Measurements from ENCODE around the gene OR11A1. TPM values are rescaled to one million over a fixed set of nuclear protein-coding genes. Genes with fewer than 3 reads are reported as not detected.
"Not testable (repeated sequence)": the region's sequence is repeated elsewhere in the genome, so short reads cannot be mapped to it uniquely, and the experiment has no call there.

The OR11A1 gene
- total RNA-seq, 5 donors from 2014 or later (not counting 1 experiment from before 2014, with no cell fraction given): not detected

DNA sequence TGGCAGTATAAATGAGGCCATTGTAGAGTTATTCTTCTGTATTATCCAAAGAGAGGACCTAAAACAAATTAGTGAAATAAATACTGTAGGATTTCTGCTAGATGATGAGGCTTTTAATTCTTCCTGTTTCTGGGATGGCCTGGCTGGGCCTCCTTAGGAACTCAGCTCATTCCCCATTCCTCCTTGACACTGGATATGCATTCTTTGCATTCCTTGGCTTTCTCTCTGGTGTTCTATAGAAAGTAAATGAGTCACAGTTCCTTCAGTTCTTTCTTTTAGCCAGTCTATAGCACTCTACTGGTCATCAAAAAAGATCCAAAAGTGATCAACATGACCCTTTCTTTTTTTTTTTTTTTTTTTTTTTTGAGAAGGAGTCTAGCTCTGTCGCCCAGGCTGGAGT is 9.2 kb downstream of the OR11A1 start:
- no peak for ATAC-seq (replicated peaks in 1 of 4)
- Mint-ChIP-seq H3K27me3 (peaks cover 65 to 72% of the 10 kb centered on the region in 2 donors), H3K27ac (no peak overlapping the region), H3K9me3 (peaks cover 7 to 9% (median 8%) of the 10 kb centered on the region in 3 donors), H3K4me3 (no peak overlapping the region), H3K36me3 (no peaks in the 10 kb centered on the region), H3K4me1 (no peaks in the 10 kb centered on the region)
- no CpG with 5 or more reads among the region's 1 CpG for WGBS (ENCODE audit: insufficient coverage)
- Histone ChIP-seq H3K4me1 (ENCODE audit: control insufficient read depth in 1 of 2, extremely low read depth in 1 of 2, insufficient read depth in 2 of 2, low read length in 2 of 2) (no peaks in the 10 kb centered on the region), H3K4me3 (ENCODE audit: control insufficient read depth in 1 of 2, extremely low read depth in 1 of 2, low read length in 1 of 2) (no peak overlapping the region), H3K36me3 (ENCODE audit: control insufficient read depth in 2 of 2, extremely low read depth in 1 of 2, insufficient read depth in 1 of 2, low read length in 1 of 2) (no peaks in the 10 kb centered on the region), H3K9me3 (no peaks in the 10 kb centered on the region), H3K27ac (ENCODE audit: low read length) (no peak overlapping the region), H3K27me3 (replicated peaks in 1 of 2; ENCODE audit: control insufficient read depth in 2 of 2, extremely low read depth in 1 of 2, insufficient read depth in 2 of 2, low read length in 1 of 2) (peaks cover 0 to 29% of the 10 kb centered on the region in 2 experiments)
- ChIA-PET CTCF (no interaction called here), POLR2A (no interaction called here)
- no peak for DNase-seq

DNA sequence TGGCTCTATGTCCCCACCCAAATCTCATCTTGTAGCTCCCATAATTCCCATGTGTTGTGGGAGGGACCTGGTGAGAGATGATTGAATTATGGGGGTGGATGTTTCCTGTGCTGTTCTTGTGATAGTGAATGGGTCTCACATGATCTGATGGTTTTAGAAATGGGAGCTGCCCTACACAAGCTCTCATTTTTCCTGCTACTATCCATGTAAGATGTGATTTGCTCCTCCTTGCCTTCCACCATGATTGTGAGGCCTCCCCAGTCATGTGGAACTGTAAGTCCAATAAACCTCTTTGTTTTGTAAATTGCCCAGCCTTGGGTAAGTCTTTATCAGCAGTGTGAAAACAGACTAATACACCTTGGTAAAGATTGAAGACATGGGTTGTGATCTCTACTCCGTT is 12.8 kb downstream of the OR11A1 start:
- H3K9me3 ChIP-seq; H3K27ac Mint-ChIP-seq; H3K4me1 ChIP-seq (ENCODE audit: control insufficient read depth in 1 of 2, extremely low read depth in 1 of 2, insufficient read depth in 2 of 2, low read length in 2 of 2); H3K4me1 Mint-ChIP-seq; H3K36me3 ChIP-seq (ENCODE audit: control insufficient read depth in 2 of 2, extremely low read depth in 1 of 2, insufficient read depth in 1 of 2, low read length in 1 of 2); H3K9me3 Mint-ChIP-seq; H3K4me3 Mint-ChIP-seq; H3K4me3 ChIP-seq (ENCODE audit: control insufficient read depth in 1 of 2, extremely low read depth in 1 of 2, low read length in 1 of 2); H3K27ac ChIP-seq (ENCODE audit: low read length); CTCF ChIA-PET; DNase-seq; H3K36me3 Mint-ChIP-seq; ATAC-seq (replicated peaks in 1 of 4): not testable (repeated sequence)
- WGBS (ENCODE audit: insufficient coverage): no CpG with 5 or more reads among the region's 1 CpG
- POLR2A ChIA-PET: interaction anchor here in 1 of 2 donors (0.6 kb wide), 1 partner anchor 21 kb away, joined by 4 read pairs; no protein-coding TSS in a partner anchor
- H3K27me3 ChIP-seq (replicated peaks in 1 of 2; ENCODE audit: control insufficient read depth in 2 of 2, extremely low read depth in 1 of 2, insufficient read depth in 2 of 2, low read length in 1 of 2): peaks cover 0 to 33% of the 10 kb centered on the region in 2 experiments
- peaks cover 67 to 69% of the 10 kb centered on the region in 2 donors for H3K27me3 Mint-ChIP-seq

DNA sequence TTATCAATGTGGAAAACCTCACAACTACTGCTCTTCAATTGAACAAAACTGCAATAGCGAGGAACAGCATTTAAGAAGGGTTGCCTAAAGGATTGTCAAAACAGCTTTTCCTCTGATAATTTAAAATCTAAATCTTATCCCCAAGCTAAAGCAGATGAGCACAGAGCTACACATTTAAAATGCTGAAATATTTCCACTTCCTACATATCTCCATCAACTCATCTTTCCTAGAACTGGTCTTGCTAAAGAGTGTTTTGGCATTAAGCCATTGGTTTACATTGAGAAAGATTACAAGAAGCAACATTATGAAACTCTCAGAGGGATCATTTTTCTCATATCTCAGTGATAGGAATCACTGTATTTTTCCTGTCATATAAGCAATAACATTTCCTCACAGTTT is 14.2 kb downstream of the OR11A1 start:
- Histone ChIP-seq H3K9me3 (no peaks in the 10 kb centered on the region), H3K27me3 (replicated peaks in 1 of 2; ENCODE audit: control insufficient read depth in 2 of 2, extremely low read depth in 1 of 2, insufficient read depth in 2 of 2, low read length in 1 of 2) (peaks cover 0 to 25% of the 10 kb centered on the region in 2 experiments), H3K4me3 (ENCODE audit: control insufficient read depth in 1 of 2, extremely low read depth in 1 of 2, low read length in 1 of 2) (no peak overlapping the region), H3K27ac (ENCODE audit: low read length) (no peak overlapping the region), H3K36me3 (ENCODE audit: control insufficient read depth in 2 of 2, extremely low read depth in 1 of 2, insufficient read depth in 1 of 2, low read length in 1 of 2) (no peaks in the 10 kb centered on the region), H3K4me1 (ENCODE audit: control insufficient read depth in 1 of 2, extremely low read depth in 1 of 2, insufficient read depth in 2 of 2, low read length in 2 of 2) (no peaks in the 10 kb centered on the region)
- DNase-seq (no peak), ATAC-seq (replicated peaks in 1 of 4) (no peak)
- H3K36me3 Mint-ChIP-seq: no peaks in the 10 kb centered on the region
- POLR2A ChIA-PET: no interaction called here
- CTCF ChIA-PET: no interaction called here
- WGBS (ENCODE audit: insufficient coverage): 83% methylated on average over 1 of the region's 1 CpG
- H3K27me3 Mint-ChIP-seq: peaks cover 63 to 66% of the 10 kb centered on the region in 2 donors
- H3K4me1 Mint-ChIP-seq: no peaks in the 10 kb centered on the region
- H3K9me3 Mint-ChIP-seq: peaks cover 4 to 9% (median 6%) of the 10 kb centered on the region in 3 donors
- no peak overlapping the region for H3K27ac Mint-ChIP-seq
- H3K4me3 Mint-ChIP-seq: no peak overlapping the region

DNA sequence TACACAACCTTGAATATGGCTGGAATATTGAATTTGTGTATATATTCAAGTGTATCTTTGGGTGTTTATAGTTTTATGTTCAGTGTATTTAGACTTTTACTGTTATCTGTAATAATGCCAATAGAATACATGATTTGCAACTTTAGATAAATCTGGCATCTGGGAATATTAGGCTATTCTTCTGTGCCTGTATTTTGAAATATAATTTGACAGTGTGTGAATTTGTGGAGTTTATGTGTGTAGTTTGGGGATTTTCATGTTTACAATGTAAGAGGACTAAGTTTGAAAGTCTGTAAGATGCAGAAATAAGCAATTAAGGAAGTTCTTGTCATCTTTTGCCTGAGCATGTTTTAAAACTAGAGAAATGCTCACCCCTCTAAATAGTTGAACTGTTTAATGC is 17.9 kb downstream of the OR11A1 start, which contains the start of gene OR10C1:
Gene OR10C1 (plus strand): TSS at position 301 of the 400 bp plus-strand sequence. CDS start 710 bp downstream, outside the sequence.
- POLR2A ChIA-PET: no interaction called here
- H3K4me1 Mint-ChIP-seq: no peaks in the 10 kb centered on the region
- no peak within 1 kb of the TSS for H3K27ac ChIP-seq (ENCODE audit: low read length)
- H3K36me3 Mint-ChIP-seq: no peaks in the 10 kb centered on the region
- no peak for ATAC-seq (replicated peaks in 1 of 4)
- H3K9me3 ChIP-seq: no peaks in the 10 kb centered on the region
- no peak for DNase-seq
- H3K4me1 ChIP-seq (ENCODE audit: control insufficient read depth in 1 of 2, extremely low read depth in 1 of 2, insufficient read depth in 2 of 2, low read length in 2 of 2): no peaks in the 10 kb centered on the region
- H3K27ac Mint-ChIP-seq: no peak within 1 kb of the TSS
- no peak within 1 kb of the TSS for H3K4me3 Mint-ChIP-seq
- H3K27me3 ChIP-seq (replicated peaks in 1 of 2; ENCODE audit: control insufficient read depth in 2 of 2, extremely low read depth in 1 of 2, insufficient read depth in 2 of 2, low read length in 1 of 2): peaks cover 0 to 11% of the 10 kb centered on the region in 2 experiments
- CTCF ChIA-PET: interaction anchor here in 1 of 2 donors (0.6 kb wide), 1 partner anchor 158 kb away, joined by 3 read pairs; no protein-coding TSS in a partner anchor
- H3K36me3 ChIP-seq (ENCODE audit: control insufficient read depth in 2 of 2, extremely low read depth in 1 of 2, insufficient read depth in 1 of 2, low read length in 1 of 2): no peaks in the 10 kb centered on the region
- H3K27me3 Mint-ChIP-seq: peaks cover 47 to 57% of the 10 kb centered on the region in 2 donors
- H3K4me3 ChIP-seq (ENCODE audit: control insufficient read depth in 1 of 2, extremely low read depth in 1 of 2, low read length in 1 of 2): no peak within 1 kb of the TSS
- peaks cover under 1 to 11% (median under 1%) of the 10 kb centered on the region in 3 donors for H3K9me3 Mint-ChIP-seq

DNA sequence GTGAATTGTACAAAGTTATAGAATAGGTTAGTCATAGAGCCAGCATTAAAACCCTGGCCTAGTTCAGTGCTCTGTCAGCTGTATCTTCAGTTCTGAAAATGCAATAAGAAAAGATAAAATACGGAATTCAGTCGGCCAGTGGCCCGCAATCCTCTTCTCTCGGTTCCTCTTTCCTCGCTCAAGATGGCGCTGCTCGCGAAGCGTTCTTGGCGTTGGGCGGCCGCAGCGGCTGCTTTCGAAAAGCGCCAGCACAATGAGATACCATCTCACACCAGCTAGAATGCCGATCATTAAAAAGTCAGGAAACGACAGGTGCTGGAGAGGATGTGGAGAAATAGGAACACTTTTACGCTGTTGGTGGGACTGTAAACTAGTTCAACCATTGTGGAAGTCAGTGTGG is 20.1 kb downstream of the OR11A1 start:
- peaks cover 0 to 15% (median 0%) of the 10 kb centered on the region in 3 donors for H3K9me3 Mint-ChIP-seq
- H3K4me3 Mint-ChIP-seq; H3K4me3 ChIP-seq (ENCODE audit: control insufficient read depth in 1 of 2, extremely low read depth in 1 of 2, low read length in 1 of 2); H3K27ac ChIP-seq (ENCODE audit: low read length); ATAC-seq (replicated peaks in 1 of 4); H3K27ac Mint-ChIP-seq; POLR2A ChIA-PET; CTCF ChIA-PET; H3K9me3 ChIP-seq; H3K36me3 Mint-ChIP-seq; DNase-seq; H3K4me1 ChIP-seq (ENCODE audit: control insufficient read depth in 1 of 2, extremely low read depth in 1 of 2, insufficient read depth in 2 of 2, low read length in 2 of 2); H3K36me3 ChIP-seq (ENCODE audit: control insufficient read depth in 2 of 2, extremely low read depth in 1 of 2, insufficient read depth in 1 of 2, low read length in 1 of 2); H3K4me1 Mint-ChIP-seq: not testable (repeated sequence)
- WGBS (ENCODE audit: insufficient coverage): 86% methylated on average over 5 of the region's 18 CpGs
- peaks cover 2 to 11% of the 10 kb centered on the region in 2 experiments for H3K27me3 ChIP-seq (replicated peaks in 1 of 2; ENCODE audit: control insufficient read depth in 2 of 2, extremely low read depth in 1 of 2, insufficient read depth in 2 of 2, low read length in 1 of 2)
- H3K27me3 Mint-ChIP-seq: peaks cover 48 to 61% of the 10 kb centered on the region in 2 donors

DNA sequence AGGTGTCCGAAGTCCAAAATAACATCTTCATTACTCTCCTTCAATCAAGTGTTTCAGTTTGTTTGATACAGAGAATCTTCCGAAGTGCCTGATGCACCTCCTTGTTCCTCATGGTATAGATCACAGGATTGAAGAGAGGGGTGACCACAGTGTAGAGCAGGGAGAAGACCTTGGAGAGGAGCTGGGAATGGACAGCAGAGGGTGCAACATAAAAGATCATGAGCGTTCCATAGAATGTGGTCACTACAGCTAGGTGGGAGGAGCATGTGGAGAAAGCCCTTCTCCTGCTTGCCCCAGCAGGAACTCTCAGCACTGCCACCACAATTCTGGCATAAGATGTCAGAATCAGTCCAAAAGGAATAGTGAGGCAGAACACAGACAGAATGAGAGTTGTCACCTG is 30.2 kb downstream of the OR11A1 start:
- no peaks in the 10 kb centered on the region for H3K4me1 ChIP-seq (ENCODE audit: control insufficient read depth in 1 of 2, extremely low read depth in 1 of 2, insufficient read depth in 2 of 2, low read length in 2 of 2)
- WGBS (ENCODE audit: insufficient coverage): 100% methylated on average over 2 of the region's 3 CpGs
- H3K4me3 ChIP-seq (ENCODE audit: control insufficient read depth in 1 of 2, extremely low read depth in 1 of 2, low read length in 1 of 2): no peak overlapping the region
- CTCF ChIA-PET: no interaction called here
- H3K36me3 ChIP-seq (ENCODE audit: control insufficient read depth in 2 of 2, extremely low read depth in 1 of 2, insufficient read depth in 1 of 2, low read length in 1 of 2): no peaks in the 10 kb centered on the region
- Mint-ChIP-seq H3K4me1 (no peaks in the 10 kb centered on the region), H3K36me3 (no peaks in the 10 kb centered on the region), H3K4me3 (no peak overlapping the region), H3K27ac (no peak overlapping the region), H3K9me3 (no peaks in the 10 kb centered on the region), H3K27me3 (peaks cover 37 to 46% of the 10 kb centered on the region in 2 donors)
- ATAC-seq (replicated peaks in 1 of 4) (no peak), DNase-seq (no peak)
- no peak overlapping the region for H3K27ac ChIP-seq (ENCODE audit: low read length)
- POLR2A ChIA-PET: no interaction called here
- H3K27me3 ChIP-seq (replicated peaks in 1 of 2; ENCODE audit: control insufficient read depth in 2 of 2, extremely low read depth in 1 of 2, insufficient read depth in 2 of 2, low read length in 1 of 2): peaks cover 0 to 13% of the 10 kb centered on the region in 2 experiments
- H3K9me3 ChIP-seq: no peaks in the 10 kb centered on the region

DNA sequence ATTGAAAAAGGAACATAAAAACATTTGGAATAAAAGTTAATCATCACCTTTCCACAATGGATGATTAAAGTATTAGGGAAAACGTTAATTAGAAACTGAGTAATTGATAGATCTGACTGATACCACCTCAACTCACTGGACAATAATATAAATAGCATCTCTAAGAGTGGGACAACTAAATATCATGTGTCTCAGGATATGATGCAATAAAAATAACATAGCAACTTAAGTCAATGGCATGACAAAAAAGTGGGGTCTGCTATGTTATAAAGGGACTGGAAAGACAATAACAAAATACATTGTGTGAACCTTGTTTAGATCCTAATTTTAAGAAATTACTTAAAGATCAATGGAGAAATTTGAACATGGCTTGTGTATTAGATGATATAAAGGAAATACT is 31.8 kb downstream of the OR11A1 start:
- Mint-ChIP-seq H3K27me3 (peaks cover 48 to 51% of the 10 kb centered on the region in 2 donors), H3K36me3 (no peaks in the 10 kb centered on the region)

More for the DNA sequence above, 31.8 kb downstream of the OR11A1 start:
- Histone ChIP-seq H3K4me3 (ENCODE audit: control insufficient read depth in 1 of 2, extremely low read depth in 1 of 2, low read length in 1 of 2) (no peak overlapping the region), H3K4me1 (ENCODE audit: control insufficient read depth in 1 of 2, extremely low read depth in 1 of 2, insufficient read depth in 2 of 2, low read length in 2 of 2) (no peaks in the 10 kb centered on the region), H3K36me3 (ENCODE audit: control insufficient read depth in 2 of 2, extremely low read depth in 1 of 2, insufficient read depth in 1 of 2, low read length in 1 of 2) (no peaks in the 10 kb centered on the region), H3K27ac (ENCODE audit: low read length) (no peak overlapping the region), H3K9me3 (no peaks in the 10 kb centered on the region), H3K27me3 (replicated peaks in 1 of 2; ENCODE audit: control insufficient read depth in 2 of 2, extremely low read depth in 1 of 2, insufficient read depth in 2 of 2, low read length in 1 of 2) (peaks cover 0 to 13% of the 10 kb centered on the region in 2 experiments)
- ChIA-PET POLR2A (no interaction called here), CTCF (no interaction called here)
- Mint-ChIP-seq H3K4me3 (no peak overlapping the region), H3K9me3 (peaks cover 0 to 4% (median 0%) of the 10 kb centered on the region in 3 donors), H3K4me1 (no peaks in the 10 kb centered on the region), H3K27ac (no peak overlapping the region)
- DNase-seq (no peak), ATAC-seq (replicated peaks in 1 of 4) (no peak)
- no CpG with 5 or more reads among the region's 1 CpG for WGBS (ENCODE audit: insufficient coverage)
